NCI-H146 (cell line): ENCODE data around the gene SOX6.
A peak's percentile ranks its signal among the peaks of the same experiment; 100 is the strongest.

Experiments
- DNase-seq: peaks from one replicate; lab custom pipeline; 2025; lab: John Stamatoyannopoulos, UW

Gene SOX6

DNA sequence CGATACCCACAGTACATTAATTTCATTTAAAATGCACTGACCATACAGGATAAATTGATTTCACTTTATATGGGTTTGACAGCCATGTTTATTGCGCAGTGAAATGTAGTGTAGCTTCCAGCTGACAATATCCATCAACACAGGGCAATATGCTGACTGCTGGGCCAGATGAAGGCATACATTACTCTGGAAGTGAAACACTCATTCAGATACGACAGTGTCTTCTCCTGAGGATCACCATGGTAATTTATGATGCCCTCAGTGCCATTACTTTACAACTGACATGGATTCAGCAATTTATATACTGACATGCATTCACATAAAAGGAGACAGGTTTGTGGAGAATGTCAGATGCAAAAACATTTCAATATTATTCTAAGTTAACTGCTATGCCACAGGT, 365.1 kb downstream of the SOX6 start:
- DNase-seq = no peak

DNA sequence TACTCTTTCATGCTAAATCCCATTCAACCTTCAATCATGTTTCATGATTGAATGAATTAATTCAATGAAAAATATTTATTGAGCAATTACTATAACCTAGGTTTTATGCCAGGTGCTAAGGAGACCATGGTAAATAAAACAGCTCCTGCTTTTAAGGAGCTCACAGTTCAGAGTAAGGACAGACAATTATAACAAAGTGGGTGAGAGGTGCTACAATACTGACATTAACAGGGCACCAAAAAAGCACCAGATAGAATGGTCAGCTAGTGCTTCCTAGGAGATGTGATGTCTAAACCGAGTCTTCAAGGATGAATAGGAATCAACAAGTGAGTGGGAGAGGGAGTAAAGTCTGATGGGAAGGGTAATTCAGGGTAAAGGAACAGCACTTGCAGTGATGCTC, 366.7 kb downstream of the SOX6 start:
- DNase-seq = no peak

DNA sequence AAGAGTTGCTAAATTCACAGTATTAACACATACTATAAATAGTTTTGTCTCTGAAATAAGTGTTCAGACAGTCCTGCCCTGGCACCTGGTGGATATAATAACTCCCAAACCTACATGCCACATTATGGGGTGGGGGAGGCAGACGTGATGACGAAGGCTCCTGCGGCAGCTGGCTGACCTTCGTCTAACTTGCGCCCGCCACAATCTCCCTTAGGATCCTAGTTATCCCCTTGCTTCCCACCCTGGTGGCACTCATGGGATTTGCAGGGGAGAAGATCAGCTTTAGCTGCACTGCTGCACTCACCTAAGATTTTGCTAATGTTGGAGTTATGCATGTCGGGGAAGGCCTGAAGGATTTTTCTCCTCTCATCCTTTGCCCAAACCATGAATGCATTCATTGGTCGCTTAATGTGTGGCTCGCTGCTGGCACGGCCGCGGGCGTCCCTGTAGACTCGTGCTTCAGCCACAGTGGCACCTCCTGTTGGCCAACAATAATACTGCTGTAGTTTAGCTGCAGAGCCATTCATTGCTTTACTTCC, 367.6 kb downstream of the SOX6 start:
- DNase-seq = no peak

DNA sequence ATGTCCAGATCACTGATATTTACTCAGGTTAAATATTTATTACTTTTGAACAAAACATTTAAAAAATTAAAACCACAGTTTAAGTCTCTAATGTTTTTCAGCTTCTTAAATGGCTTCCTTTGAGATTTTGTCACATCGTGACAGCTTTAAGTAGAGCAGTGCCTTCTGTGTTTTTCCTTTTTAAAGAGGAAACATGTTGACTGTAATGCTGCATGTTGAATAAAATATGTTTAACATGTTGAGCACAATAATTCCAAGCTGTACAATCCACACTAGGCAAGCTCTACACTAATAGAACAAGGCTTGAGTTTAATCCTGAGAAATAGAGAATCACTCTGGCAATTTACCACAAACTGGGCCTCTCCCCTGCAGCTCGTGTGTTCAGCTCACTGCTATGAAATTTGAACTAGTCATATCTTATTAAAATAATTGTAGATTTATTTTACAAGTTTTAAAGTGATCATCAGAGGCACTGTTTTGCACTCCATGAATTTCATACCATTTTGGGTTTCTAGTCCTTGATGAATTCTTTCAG, 368.3 kb downstream of the SOX6 start:
- DNase-seq = no peak

DNA sequence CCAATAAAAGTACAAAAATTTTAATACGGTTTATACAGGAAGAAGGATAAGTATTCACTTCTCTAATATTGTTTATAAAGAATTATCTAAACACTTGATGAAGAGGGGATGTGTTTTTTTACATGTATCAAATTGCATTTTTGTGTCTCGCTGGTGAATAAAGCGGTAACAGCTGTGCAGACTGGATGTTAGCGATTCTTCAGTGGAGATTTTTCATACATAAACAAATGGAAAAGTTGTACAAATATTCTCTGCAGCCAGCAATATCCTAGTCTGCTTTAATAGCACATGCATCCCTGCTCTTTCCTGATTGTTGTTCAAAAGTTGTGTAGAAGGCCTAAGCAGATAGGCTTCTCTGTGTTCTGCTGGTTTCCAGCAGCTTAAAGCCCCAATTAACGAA, 369.3 kb downstream of the SOX6 start:
- DNase-seq = no peak

DNA sequence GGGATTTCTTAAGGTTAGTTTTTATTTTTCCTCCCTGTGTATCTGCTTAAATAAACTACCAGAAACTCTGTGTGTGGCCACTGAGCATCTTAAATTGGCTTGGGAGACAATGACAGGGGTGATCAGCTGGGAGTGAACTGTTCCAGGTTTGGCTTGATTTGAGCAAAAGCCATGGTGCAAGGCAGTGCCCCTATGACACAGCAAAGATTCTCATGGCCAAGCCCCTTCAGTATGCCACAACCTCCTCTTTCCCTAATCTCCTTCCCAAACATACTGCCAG, 370.5 kb downstream of the SOX6 start:
- DNase-seq = no peak

GRCh38 chr11:15985127-15985859, 371.1 kb downstream of the SOX6 start:
- DNase-seq = no peak

GRCh38 chr11:15981292-15981691, 375.1 kb downstream of the SOX6 start:
- no peak for DNase-seq

GRCh38 chr11:15977116-15977515, 379.2 kb downstream of the SOX6 start:
- DNase-seq = no peak

GRCh38 chr11:15976433-15977045, 379.8 kb downstream of the SOX6 start:
- DNase-seq = no peak

- no peak for DNase-seq
Observed at GRCh38 chr11:15975742-15976141, 380.6 kb downstream of the SOX6 start.

DNA sequence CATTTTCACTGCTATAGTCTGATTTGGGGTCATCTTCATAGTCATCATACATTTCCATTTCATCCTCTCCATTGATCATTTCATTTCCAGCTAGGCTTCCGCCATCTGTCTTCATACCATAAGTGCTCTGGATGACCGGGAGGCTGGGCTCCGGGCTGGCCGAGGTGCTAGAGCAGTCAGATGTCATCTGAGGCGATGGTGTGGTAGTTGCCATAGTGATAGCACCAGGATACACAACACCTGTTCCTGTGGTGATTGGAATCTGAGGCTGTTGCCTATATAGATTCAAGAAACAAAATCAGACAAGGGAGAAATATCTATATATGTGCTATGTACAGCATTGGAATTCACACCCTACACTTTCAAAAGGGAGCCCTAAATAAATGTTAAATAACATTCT, 383.5 kb downstream of the SOX6 start:
- peak; percentile 38 for DNase-seq

DNA sequence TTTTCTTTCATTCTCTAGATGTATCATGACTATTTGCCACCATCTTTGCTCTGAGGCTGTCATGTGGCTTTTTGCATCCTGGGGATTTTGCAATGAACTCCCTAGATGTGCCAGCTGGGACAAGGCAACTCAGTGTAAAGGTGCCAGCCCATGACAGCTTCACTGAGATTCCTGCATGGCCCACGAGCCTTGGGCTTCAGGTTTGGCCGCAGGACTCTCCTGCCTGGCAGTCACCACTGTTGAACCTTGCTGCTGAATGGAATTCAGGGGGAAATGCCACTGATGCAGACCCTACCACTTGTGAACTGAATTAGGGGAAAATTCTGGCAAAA, 385.2 kb downstream of the SOX6 start:
- DNase-seq = no peak

DNA sequence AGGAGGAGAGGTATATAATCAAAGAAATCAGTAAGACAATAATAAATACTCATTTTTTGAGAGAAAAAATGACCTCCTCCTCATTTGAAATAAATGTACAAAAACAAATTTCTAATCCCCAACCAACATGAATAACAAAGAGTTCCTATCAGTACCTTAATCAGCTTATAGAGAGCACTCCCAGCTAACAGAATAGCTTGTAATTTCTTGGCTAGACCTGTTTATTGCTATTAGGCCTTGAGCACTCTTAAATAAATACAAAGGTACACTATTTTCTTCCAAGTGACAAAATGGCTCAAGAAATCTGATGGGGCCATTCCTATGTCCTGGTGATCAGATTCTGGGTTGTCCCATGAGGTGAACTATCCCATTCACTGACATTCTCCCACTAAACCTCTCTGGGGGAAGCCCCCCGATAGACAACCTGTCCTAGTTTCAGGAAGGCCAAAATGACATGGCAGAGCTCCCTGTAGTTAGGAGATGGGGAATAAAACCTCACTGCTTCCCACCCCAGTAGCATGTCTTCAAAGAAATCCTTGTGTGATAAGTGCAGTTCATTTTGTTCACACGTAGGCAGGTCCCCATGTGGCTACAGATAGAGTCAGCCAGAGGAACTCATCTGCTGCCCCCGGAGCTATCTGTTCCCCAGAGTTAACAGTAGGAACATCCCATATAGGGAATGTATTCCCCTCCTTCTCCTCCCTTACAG, 385.7 kb downstream of the SOX6 start:
- no peak for DNase-seq

GRCh38 chr11:15969701-15970329, 386.5 kb downstream of the SOX6 start:
- no peak for DNase-seq

DNA sequence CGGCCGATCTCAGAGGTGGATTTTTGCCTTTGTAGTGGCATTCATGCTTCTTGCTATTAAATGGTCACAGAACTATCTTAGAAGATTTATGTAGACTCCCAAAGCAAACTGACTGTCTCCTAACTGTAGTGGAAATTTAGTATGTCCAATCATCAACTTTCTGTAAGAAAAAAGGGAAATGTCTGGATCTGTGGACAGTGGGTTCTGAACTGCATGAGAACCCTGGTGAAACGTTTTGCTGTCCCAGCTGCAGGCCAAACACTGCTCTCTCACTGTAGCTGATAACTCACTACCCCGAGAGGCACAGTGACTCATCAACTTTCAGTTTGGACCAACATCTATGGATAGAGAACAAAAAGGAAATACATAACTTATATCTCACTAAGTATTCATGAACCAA, 387.1 kb downstream of the SOX6 start:
- DNase-seq = no peak

DNA sequence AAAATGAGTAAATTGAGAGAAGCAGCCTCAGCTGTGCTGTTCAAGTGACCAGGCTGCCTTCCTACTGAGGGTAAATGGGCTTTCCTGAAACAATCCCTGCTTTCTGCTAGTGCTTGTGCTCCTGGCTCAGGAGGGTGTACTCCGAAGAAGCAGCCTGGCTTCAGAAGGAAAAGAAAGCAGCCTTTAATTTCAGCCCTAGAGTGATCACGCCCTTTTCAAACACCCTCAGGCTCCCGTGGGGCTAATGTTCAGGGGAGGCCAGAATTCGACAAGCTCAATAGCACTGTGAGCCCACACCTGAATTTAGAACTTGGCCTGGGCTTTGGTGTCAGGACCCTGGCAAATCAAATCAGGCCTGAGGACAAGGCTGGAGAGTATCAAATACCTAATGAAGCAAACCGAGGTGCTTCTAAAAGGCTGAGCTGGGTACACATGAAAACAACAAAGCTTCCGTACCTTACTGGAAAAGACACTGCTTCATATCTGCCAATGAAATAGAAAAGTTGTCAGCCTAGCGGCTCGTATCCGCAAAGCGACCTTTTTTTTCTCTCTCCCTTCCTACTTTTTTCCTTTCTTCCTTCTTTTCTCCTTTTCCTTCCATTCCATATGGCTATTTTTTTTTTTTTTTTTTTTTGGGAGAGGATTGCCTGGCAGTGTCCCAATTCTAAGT, 387.8 kb downstream of the SOX6 start:
- DNase-seq = no peak

DNA sequence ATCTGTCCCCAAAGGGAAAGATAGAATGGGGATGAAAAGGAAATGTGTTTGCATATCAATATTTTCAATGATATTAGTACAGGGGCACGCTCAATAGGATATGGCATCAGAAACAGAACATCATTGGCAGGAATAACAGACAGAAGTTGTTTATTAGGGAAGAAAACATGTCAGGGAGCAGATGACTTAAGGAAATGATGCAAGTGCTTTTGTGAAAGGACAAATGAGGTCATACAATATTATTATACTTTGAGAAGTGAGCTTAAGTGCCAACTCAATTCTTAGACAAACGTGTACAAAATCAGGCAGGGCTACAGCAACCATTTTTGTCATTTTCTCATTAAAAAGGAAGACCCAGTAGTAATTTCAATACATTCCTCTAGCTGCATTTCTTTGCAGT, 388.4 kb downstream of the SOX6 start:
- DNase-seq = no peak

DNA sequence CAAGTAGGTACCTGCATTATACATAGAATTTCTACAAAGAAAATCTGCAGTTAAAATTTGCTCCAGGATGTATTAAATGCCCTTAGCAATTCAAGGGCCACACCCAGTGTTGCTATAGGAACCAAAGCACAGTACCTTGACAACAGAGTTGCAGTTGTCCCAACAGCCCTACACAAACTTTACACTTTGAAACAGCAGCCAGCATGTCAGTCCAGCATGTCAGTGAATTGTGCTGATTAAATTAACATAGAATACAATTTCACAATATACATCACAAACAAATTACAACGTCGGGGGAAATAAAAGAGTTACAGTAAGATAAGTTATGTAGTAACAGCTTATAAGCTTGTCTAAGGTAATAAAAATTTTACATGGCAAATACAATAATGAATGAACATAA, 389.2 kb downstream of the SOX6 start:
- DNase-seq = no peak

- DNase-seq = no peak
Observed at GRCh38 chr11:15965562-15966250, 390.6 kb downstream of the SOX6 start.

DNA sequence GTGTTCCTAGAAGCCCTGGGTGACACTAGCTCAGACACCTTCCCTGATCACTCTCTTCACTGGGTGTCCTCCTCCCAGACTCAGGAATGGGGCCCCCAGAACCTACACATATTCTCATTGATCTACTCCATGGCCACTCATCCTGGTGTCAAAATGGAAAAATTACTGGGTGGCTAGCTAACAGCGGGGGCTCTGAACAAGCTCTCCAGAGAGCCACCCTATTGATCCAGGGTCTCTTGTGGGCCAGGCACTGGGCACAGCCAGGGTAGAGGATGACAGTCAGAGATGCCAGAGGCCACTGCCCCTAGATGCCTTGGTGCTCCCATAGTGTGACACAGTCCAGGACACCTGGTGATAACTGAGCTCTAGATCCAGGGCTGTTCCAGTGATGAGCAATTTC, 393.1 kb downstream of the SOX6 start:
- no peak for DNase-seq

GRCh38 chr11:15958910-15959309, 397.4 kb downstream of the SOX6 start:
- no peak for DNase-seq
